Mesenchymal stem cell (in vitro differentiated cells and primary cell): ENCODE data around the gene RTRAF.
A peak's percentile ranks its signal among the peaks of the same experiment; 100 is the strongest.

Experiments used
- DNase-seq: peaks from one replicate; pipeline ENCODE4 v3.0.0-alpha.2; 2013
- H2AFZ ChIP-seq: one replicate; pipeline ENCODE4 v1.6.1; 2013; ENCODE audit warnings: low read depth, mild to moderate bottlenecking, control low read depth, inconsistent platforms, low read length, moderate library complexity
- H2AK5ac ChIP-seq: 2 replicates; pipeline ENCODE4 v1.6.1; 2013; ENCODE audit warnings: low read length, moderate library complexity, mild to moderate bottlenecking, inconsistent platforms; ENCODE audit not compliant: severe bottlenecking
- H2BK120ac ChIP-seq: one replicate; pipeline ENCODE4 v1.6.1; 2013; ENCODE audit warnings: low read depth, mild to moderate bottlenecking, inconsistent platforms, low read length, moderate library complexity
- H2BK12ac ChIP-seq, 2 experiments: one replicate each; pipeline ENCODE4 v1.6.1; 2013; ENCODE audit warnings: inconsistent platforms in 2 of 2, low read length in 2 of 2, mild to moderate bottlenecking in 2 of 2, moderate library complexity in 2 of 2, control low read depth in 1 of 2
- H2BK15ac ChIP-seq: one replicate; pipeline ENCODE4 v1.6.1; 2013; ENCODE audit warnings: mild to moderate bottlenecking, low read depth, inconsistent platforms; ENCODE audit not compliant: poor library complexity, severe bottlenecking
- H2BK5ac ChIP-seq: 2 replicates; pipeline ENCODE4 v1.6.1; 2013; ENCODE audit warnings: low read depth, mild to moderate bottlenecking, low read length, control low read depth, inconsistent platforms; ENCODE audit not compliant: poor library complexity, severe bottlenecking
- H3K14ac ChIP-seq, 2 experiments: one replicate each; pipeline ENCODE4 v1.6.1; 2013; ENCODE audit warnings: inconsistent platforms in 2 of 2, low read length in 2 of 2, control low read depth in 1 of 2, mild to moderate bottlenecking in 1 of 2, moderate library complexity in 1 of 2
- H3K18ac ChIP-seq, 2 experiments: one replicate each; pipeline ENCODE4 v1.6.1; 2013; ENCODE audit warnings: inconsistent platforms in 2 of 2, low read length in 2 of 2, control low read depth in 1 of 2, low read depth in 1 of 2, mild to moderate bottlenecking in 1 of 2
- H3K23ac ChIP-seq, 2 experiments: one replicate each; pipeline ENCODE4 v1.6.1; 2013; ENCODE audit warnings: inconsistent platforms in 2 of 2, low read length in 2 of 2, mild to moderate bottlenecking in 2 of 2, moderate library complexity in 2 of 2, control low read depth in 1 of 2
- H3K27ac ChIP-seq: 2 replicates; pipeline ENCODE4 v1.5.1; 2013; ENCODE audit warnings: mild to moderate bottlenecking, moderate library complexity, low read length, control low read depth, inconsistent platforms; ENCODE audit not compliant: poor library complexity, severe bottlenecking
- H3K27me3 ChIP-seq, 2 experiments: 2 replicates each; pipeline versions ENCODE4 v1.6.1 to v1.7.0; 2013; ENCODE audit warnings: low read length in 2 of 2, mild to moderate bottlenecking in 2 of 2, moderate library complexity in 2 of 2, control low read depth in 1 of 2, inconsistent platforms in 1 of 2; ENCODE audit not compliant: control insufficient read depth in 1 of 2, insufficient read depth in 1 of 2
- H3K36me3 ChIP-seq, 2 experiments: 2 replicates each; pipeline versions ENCODE4 v1.6.1 to v1.7.0; 2013; ENCODE audit warnings: low read length in 2 of 2, control low read depth in 1 of 2, inconsistent platforms in 1 of 2, low read depth in 1 of 2, mild to moderate bottlenecking in 1 of 2; ENCODE audit not compliant: insufficient read depth in 2 of 2, control insufficient read depth in 1 of 2
- H3K4ac ChIP-seq, 2 experiments: one replicate each; pipeline ENCODE4 v1.6.1; 2013; ENCODE audit warnings: inconsistent platforms in 2 of 2, low read length in 2 of 2, mild to moderate bottlenecking in 2 of 2, moderate library complexity in 2 of 2, control low read depth in 1 of 2, low read depth in 1 of 2
- H3K4me1 ChIP-seq: 2 replicates; pipeline ENCODE4 v1.6.1; 2013; ENCODE audit warnings: low read depth, low read length, control low read depth; ENCODE audit not compliant: control insufficient read depth, insufficient read depth
- H3K4me2 ChIP-seq: 2 replicates; pipeline ENCODE4 v1.6.1; 2013; ENCODE audit warnings: low read length, mild to moderate bottlenecking, inconsistent platforms; ENCODE audit not compliant: poor library complexity, severe bottlenecking
- H3K4me3 ChIP-seq, 2 experiments: 2 replicates each; pipeline versions ENCODE4 v1.5.1 to v1.7.0; 2013; ENCODE audit warnings: low read length in 2 of 2, mild to moderate bottlenecking in 2 of 2, control low read depth in 1 of 2, low read depth in 1 of 2; ENCODE audit not compliant: insufficient read depth in 1 of 2
- H3K79me1 ChIP-seq: replicated peaks from 2 replicates; pipeline ENCODE4 v1.6.1; 2013; ENCODE audit warnings: mild to moderate bottlenecking, control low read depth, low read length, inconsistent platforms; ENCODE audit not compliant: poor library complexity, severe bottlenecking
- H3K9ac ChIP-seq: 2 replicates; pipeline ENCODE4 v1.7.0; 2013; ENCODE audit warnings: mild to moderate bottlenecking, low read length, moderate library complexity
- H3K9me3 ChIP-seq: 2 replicates; pipeline ENCODE4 v1.7.0; 2013; ENCODE audit warnings: mild to moderate bottlenecking, low read length; ENCODE audit not compliant: control insufficient read depth
- H4K8ac ChIP-seq: one replicate; pipeline ENCODE4 v1.6.1; 2013; ENCODE audit warnings: inconsistent platforms, mild to moderate bottlenecking, low read length, moderate library complexity
- H4K91ac ChIP-seq: one replicate; pipeline ENCODE4 v1.6.1; 2013; ENCODE audit warnings: mild to moderate bottlenecking, low read length, inconsistent platforms
- WGBS: methylation state at CpG from one replicate; pipeline ENCODE4 v1.1.7; 2013; ENCODE audit warnings: mixed read lengths; 5-methylcytosine and 5-hydroxymethylcytosine counted together

Gene RTRAF

GRCh38 chr14:52026901-52027300 is 37.6 kb downstream of the RTRAF start:
- no peak overlapping the region for H3K4me3 ChIP-seq
- no peaks in the 10 kb centered on the region for H3K27me3 ChIP-seq
- peak overlapping the region in 1 of 2 experiments; percentile 84 for H3K18ac ChIP-seq
- WGBS, result 97% methylated on average over 10 of the region's 10 CpGs
- H2BK15ac ChIP-seq, result no peak overlapping the region
- H3K9ac ChIP-seq, result no peak overlapping the region
- no peak for DNase-seq
- no peak overlapping the region for H3K27ac ChIP-seq
- H3K14ac ChIP-seq, result peak overlapping the region in 1 of 2 experiments; percentile 86
- no peak overlapping the region for H2AFZ ChIP-seq
- no peak overlapping the region for H3K4me2 ChIP-seq
- peaks cover 4% of the 10 kb centered on the region for H3K4me1 ChIP-seq
- no peak overlapping the region for H2BK5ac ChIP-seq
- H2BK120ac ChIP-seq, result no peak overlapping the region
- H3K23ac ChIP-seq, result peak overlapping the region in 1 of 2 experiments; percentile 95
- H4K91ac ChIP-seq, result peak overlapping the region; percentile 5
- H3K36me3 ChIP-seq, result peaks cover 2 to 23% of the 10 kb centered on the region in 2 experiments
- peak overlapping the region in 1 of 2 experiments; percentile 85 for H2BK12ac ChIP-seq
- peak overlapping the region in 1 of 2 experiments; percentile 47 for H3K4ac ChIP-seq
- H4K8ac ChIP-seq, result no peak overlapping the region
- no peaks in the 10 kb centered on the region for H3K79me1 ChIP-seq
- H3K9me3 ChIP-seq, result no peaks in the 10 kb centered on the region
- H2AK5ac ChIP-seq, result no peak overlapping the region

DNA sequence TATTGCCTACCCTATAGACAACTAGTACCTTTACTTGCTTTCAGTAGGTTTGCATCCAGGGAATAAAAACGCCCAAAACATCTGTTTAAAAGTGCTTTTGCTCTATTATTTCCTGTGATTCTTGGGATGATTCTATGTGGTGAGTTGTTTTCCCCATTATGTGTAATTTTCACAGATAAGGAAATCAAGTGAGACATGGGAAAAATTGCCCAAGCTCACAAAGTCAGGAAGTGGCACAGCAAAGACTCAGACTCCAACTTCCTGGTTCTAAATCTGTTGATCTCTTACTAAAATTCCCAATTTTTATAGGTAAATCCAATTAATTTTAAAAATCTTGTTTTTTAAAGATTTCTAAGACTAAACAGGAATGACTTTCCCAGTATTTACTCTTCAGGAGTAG is 40.5 kb downstream of the RTRAF start:
- H2AFZ ChIP-seq, result no peak overlapping the region
- no peaks in the 10 kb centered on the region for H3K27me3 ChIP-seq
- no peaks in the 10 kb centered on the region for H3K79me1 ChIP-seq
- H2BK5ac ChIP-seq, result no peak overlapping the region
- DNase-seq, result no peak
- H4K8ac ChIP-seq, result no peak overlapping the region
- no peak overlapping the region for H2AK5ac ChIP-seq
- H2BK120ac ChIP-seq, result no peak overlapping the region
- no peak overlapping the region for H2BK15ac ChIP-seq
- H3K23ac ChIP-seq, result no peak overlapping the region
- H3K4me3 ChIP-seq, result no peak overlapping the region
- H3K18ac ChIP-seq, result no peak overlapping the region
- no peak overlapping the region for H4K91ac ChIP-seq
- H3K27ac ChIP-seq, result no peak overlapping the region
- no peak overlapping the region for H3K14ac ChIP-seq
- H3K4ac ChIP-seq, result no peak overlapping the region
- 100% methylated on average over 1 of the region's 1 CpG for WGBS
- no peak overlapping the region for H3K4me2 ChIP-seq
- peaks cover 2 to 23% of the 10 kb centered on the region in 2 experiments for H3K36me3 ChIP-seq
- H3K9me3 ChIP-seq, result no peaks in the 10 kb centered on the region
- H3K9ac ChIP-seq, result no peak overlapping the region
- no peak overlapping the region for H2BK12ac ChIP-seq
- H3K4me1 ChIP-seq, result peaks cover 10% of the 10 kb centered on the region

GRCh38 chr14:52031781-52032180 is 42.4 kb downstream of the RTRAF start:
- Histone ChIP-seq H3K36me3 (peaks cover 2 to 30% of the 10 kb centered on the region in 2 experiments), H2BK12ac (peak overlapping the region in 1 of 2 experiments; percentile 7)
- 78% methylated on average over 3 of the region's 3 CpGs for WGBS

GRCh38 chr14:52032204-52032801 is 43.0 kb downstream of the RTRAF start:
- peak overlapping the region in 1 of 2 experiments; percentile 3 for H3K18ac ChIP-seq
- peak overlapping the region in 1 of 2 experiments; percentile 7 for H2BK12ac ChIP-seq
- DNase-seq, result peak; percentile 64
- no peak overlapping the region for H2AK5ac ChIP-seq
- H3K14ac ChIP-seq, result no peak overlapping the region
- H3K9me3 ChIP-seq, result no peaks in the 10 kb centered on the region
- H3K4me2 ChIP-seq, result no peak overlapping the region
- H2AFZ ChIP-seq, result no peak overlapping the region
- no peak overlapping the region for H2BK15ac ChIP-seq
- H4K8ac ChIP-seq, result no peak overlapping the region
- H3K4me1 ChIP-seq, result peaks cover 5% of the 10 kb centered on the region
- no peak overlapping the region for H3K4ac ChIP-seq
- peaks cover 0 to 30% of the 10 kb centered on the region in 2 experiments for H3K36me3 ChIP-seq
- no peak overlapping the region for H4K91ac ChIP-seq
- H2BK120ac ChIP-seq, result no peak overlapping the region
- H3K9ac ChIP-seq, result peak overlapping the region; percentile 79
- peak overlapping the region in 1 of 2 experiments; percentile 29 for H3K4me3 ChIP-seq
- H3K27me3 ChIP-seq, result no peaks in the 10 kb centered on the region
- no peak overlapping the region for H2BK5ac ChIP-seq
- no peak overlapping the region for H3K27ac ChIP-seq
- H3K23ac ChIP-seq, result no peak overlapping the region
- no peaks in the 10 kb centered on the region for H3K79me1 ChIP-seq
- whole genome bisulfite sequencing, result 34% methylated on average over 7 of the region's 7 CpGs

More at GRCh38 chr14:52031781-52032180, 42.4 kb downstream of the RTRAF start:
- peak overlapping the region in 1 of 2 experiments; percentile 2 for H3K4ac ChIP-seq
- peak overlapping the region; percentile 87 for H4K91ac ChIP-seq
- peak overlapping the region; percentile 79 for H3K9ac ChIP-seq
- H2BK5ac ChIP-seq, result no peak overlapping the region
- peak overlapping the region in 1 of 2 experiments; percentile 8 for H3K14ac ChIP-seq
- H3K9me3 ChIP-seq, result no peaks in the 10 kb centered on the region
- DNase-seq, result peak; percentile 77
- peak overlapping the region in 1 of 2 experiments; percentile 29 for H3K4me3 ChIP-seq
- H2BK15ac ChIP-seq, result no peak overlapping the region
- H3K23ac ChIP-seq, result no peak overlapping the region
- no peak overlapping the region for H2AK5ac ChIP-seq
- H3K27ac ChIP-seq, result no peak overlapping the region
- H3K79me1 ChIP-seq, result no peaks in the 10 kb centered on the region
- H2AFZ ChIP-seq, result no peak overlapping the region
- H4K8ac ChIP-seq, result peak overlapping the region; percentile 81
- H3K18ac ChIP-seq, result peak overlapping the region; percentile 44 to 81
- H3K4me2 ChIP-seq, result no peak overlapping the region
- no peaks in the 10 kb centered on the region for H3K27me3 ChIP-seq
- H3K4me1 ChIP-seq, result peaks cover 5% of the 10 kb centered on the region
- no peak overlapping the region for H2BK120ac ChIP-seq
